Breast epithelium (tissue), 3 donors: ENCODE results near the gene LSAMP.

Experiments used
- CTCF ChIP-seq, 3 donors: fragments of 450-650 bp; IDR thresholded peaks; one replicate each; pipeline ENCODE4 v1.5.1; 2016 to 2017; ENCODE audit warnings: antibody characterized with exemption in 3 of 3, mild to moderate bottlenecking in 3 of 3, moderate library complexity in 3 of 3
- POLR2A ChIP-seq: fragments of 450-650 bp; IDR thresholded peaks from one replicate; pipeline ENCODE4 v1.6.1; 2016; ENCODE audit warnings: antibody characterized with exemption, mild to moderate bottlenecking, moderate library complexity

- TF ChIP-seq POLR2A (no peak), CTCF (IDR thresholded peaks at IDR 0.05) (no peak)
These were observed 541.4 kb downstream of the LSAMP start for GRCh38 chr3:115903843-115904242.
